NCI-H2029 (cell line): ENCODE data around the gene SLC16A6.
"Not testable (repeated sequence)": the region's sequence is repeated elsewhere in the genome, so short reads cannot be mapped to it uniquely, and the experiment has no call there.

Experiments
- DNase-seq: peaks from one replicate; lab custom pipeline; 2025; lab: John Stamatoyannopoulos, UW

Gene SLC16A6

GRCh38 chr17:68290955-68291835, at the start of gene SLC16A6, which contains the start of gene ARSG:
Gene SLC16A6 (minus strand): TSS chr17:68291127. CDS start chr17:68278320, 12,807 bp downstream.
Gene ARSG (plus strand): TSS chr17:68291495. CDS start chr17:68307494, 15,999 bp downstream.
- peak; percentile 39 for DNase-seq

- no peak for DNase-seq
Observed at GRCh38 chr17:68334393-68334792, 43.5 kb upstream of the SLC16A6 start.

- not testable (repeated sequence) for DNase-seq
Observed at GRCh38 chr17:68331932-68332331, 41.0 kb upstream of the SLC16A6 start.

- DNase-seq, result no peak
Observed at GRCh38 chr17:68329331-68329730, 38.4 kb upstream of the SLC16A6 start.

GRCh38 chr17:68328676-68329075, 37.7 kb upstream of the SLC16A6 start:
- no peak for DNase-seq

GRCh38 chr17:68327823-68328557, 37.1 kb upstream of the SLC16A6 start:
- no peak for DNase-seq

- DNase-seq, result no peak
Observed at GRCh38 chr17:68326681-68327080, 35.8 kb upstream of the SLC16A6 start.

- no peak for DNase-seq
Observed at GRCh38 chr17:68325961-68326360, 35.0 kb upstream of the SLC16A6 start.

- no peak for DNase-seq
Observed at GRCh38 chr17:68324654-68325336, 33.9 kb upstream of the SLC16A6 start.

- DNase-seq, result no peak
Observed at GRCh38 chr17:68324114-68324513, 33.2 kb upstream of the SLC16A6 start.

- no peak for DNase-seq
Observed at GRCh38 chr17:68322630-68323029, 31.7 kb upstream of the SLC16A6 start.

GRCh38 chr17:68321556-68321954, 30.6 kb upstream of the SLC16A6 start:
- no peak for DNase-seq

GRCh38 chr17:68320943-68321555, 30.1 kb upstream of the SLC16A6 start:
- no peak for DNase-seq

- no peak for DNase-seq
Observed at GRCh38 chr17:68320311-68320865, 29.5 kb upstream of the SLC16A6 start.

GRCh38 chr17:68319410-68320162, 28.7 kb upstream of the SLC16A6 start:
- DNase-seq, result no peak

GRCh38 chr17:68318103-68318991, 27.4 kb upstream of the SLC16A6 start:
- DNase-seq, result no peak

- DNase-seq, result no peak
Observed at GRCh38 chr17:68317458-68317857, 26.5 kb upstream of the SLC16A6 start.

GRCh38 chr17:68315930-68316329, 25.0 kb upstream of the SLC16A6 start:
- no peak for DNase-seq

- DNase-seq, result no peak
Observed at GRCh38 chr17:68314916-68315535, 24.1 kb upstream of the SLC16A6 start.
